Mammary epithelial cell (primary cell): ENCODE results near the gene COBL.

Experiments
- CTCF ChIP-seq, 2 donors: IDR thresholded peaks in 1 of 2; conservative IDR thresholded peaks in 1 of 2; 2 replicates each; pipeline ENCODE4 v1.5.1; 2011 to 2012; ENCODE audit warnings: inconsistent platforms in 2 of 2, low read length in 2 of 2, mild to moderate bottlenecking in 2 of 2, control low read depth in 1 of 2, low read depth in 1 of 2; ENCODE audit not compliant: insufficient read depth in 1 of 2; ENCODE audit errors: extremely low read depth in 1 of 2
- EZH2 ChIP-seq: IDR thresholded peaks from 2 replicates; pipeline ENCODE4 v1.6.1; 2012; ENCODE audit warnings: low read length, inconsistent platforms, borderline replicate concordance

GRCh38 chr7:51234609-51235308 lies 81.8 kb downstream of the COBL start:
- TF ChIP-seq CTCF (conservative IDR thresholded peaks at IDR 0.05 in 1 of 2, IDR thresholded peaks at IDR 0.05 in 1 of 2; ENCODE audit: extremely low read depth in 1 of 2, insufficient read depth in 1 of 2, low read depth in 1 of 2, low read length in 2 of 2), result no peak
- no peak for TF ChIP-seq EZH2
